DND-41 (cell line): Measurements from ENCODE around the gene EXOC4.

Experiments
- ATAC-seq: fragments of 200-7000 bp; cut with Tn5 transposase; 3 replicates; pipeline ENCODE4 v1.9.1; 2021; ENCODE audit warnings: low read depth; ENCODE audit not compliant: insufficient read depth
- DNase-seq: peaks from one replicate; pipeline ENCODE4 v3.0.0-alpha.2; 2020
- H2AFZ ChIP-seq: 2 replicates; pipeline ENCODE4 v1.6.0; 2012; ENCODE audit warnings: low read depth, low read length
- H3K27ac ChIP-seq: 2 replicates; pipeline ENCODE4 v1.5.1; 2012; ENCODE audit warnings: low read length, inconsistent platforms
- H3K27me3 ChIP-seq: fragments of 200-600 bp; sonication (generic); 2 replicates; pipeline ENCODE4 v1.6.0; 2012; ENCODE audit warnings: low read length, mild to moderate bottlenecking, inconsistent platforms; ENCODE audit not compliant: insufficient read depth, poor library complexity
- H3K36me3 ChIP-seq: 2 replicates; pipeline ENCODE4 v1.5.1; 2012; ENCODE audit warnings: low read length, inconsistent platforms; ENCODE audit not compliant: insufficient read depth
- H3K4me1 ChIP-seq: 2 replicates; pipeline ENCODE4 v1.5.1; 2012; ENCODE audit warnings: mild to moderate bottlenecking, low read length; ENCODE audit not compliant: insufficient read depth
- H3K4me2 ChIP-seq: 2 replicates; pipeline ENCODE4 v1.6.0; 2012; ENCODE audit warnings: mild to moderate bottlenecking, moderate library complexity, low read length, inconsistent platforms; ENCODE audit not compliant: insufficient read depth
- H3K4me3 ChIP-seq, 2 experiments: fragments of 200-600 bp in 1 of 2; shearing (Covaris generic) in 1 of 2; 2 replicates each; pipeline ENCODE4 v1.5.1; 2012 to 2016; ENCODE audit warnings: inconsistent platforms in 2 of 2, low read length in 2 of 2, mild to moderate bottlenecking in 2 of 2, low read depth in 1 of 2, moderate library complexity in 1 of 2
- H3K79me2 ChIP-seq: 2 replicates; pipeline ENCODE4 v1.6.0; 2012; ENCODE audit warnings: low read length, inconsistent platforms; ENCODE audit not compliant: insufficient read depth
- H3K9ac ChIP-seq: 2 replicates; pipeline ENCODE4 v1.6.0; 2012; ENCODE audit warnings: low read depth, mild to moderate bottlenecking, inconsistent platforms, low read length, moderate library complexity
- H3K9me3 ChIP-seq: 2 replicates; pipeline ENCODE4 v1.5.1; 2012; ENCODE audit warnings: low read length, moderate library complexity, mild to moderate bottlenecking, inconsistent platforms; ENCODE audit not compliant: insufficient read depth, severe bottlenecking
- H4K20me1 ChIP-seq: 2 replicates; pipeline ENCODE4 v1.6.0; 2012; ENCODE audit warnings: low read length; ENCODE audit not compliant: insufficient read depth
- EZH2 ChIP-seq: IDR thresholded peaks from 3 replicates; pipeline ENCODE4 v1.6.1; 2012; ENCODE audit warnings: borderline replicate concordance, low read depth, mild to moderate bottlenecking, moderate library complexity, low read length, inconsistent platforms; ENCODE audit not compliant: severe bottlenecking
- TF ChIP-seq, protein P1 (sequence below): IDR thresholded peaks from 2 replicates; pipeline ENCODE4 v1.5.1; 2012; ENCODE audit warnings: borderline replicate concordance, low read length, moderate library complexity, mild to moderate bottlenecking; ENCODE audit not compliant: poor library complexity, severe bottlenecking; ENCODE audit errors: extremely low read depth

Gene EXOC4

DNA sequence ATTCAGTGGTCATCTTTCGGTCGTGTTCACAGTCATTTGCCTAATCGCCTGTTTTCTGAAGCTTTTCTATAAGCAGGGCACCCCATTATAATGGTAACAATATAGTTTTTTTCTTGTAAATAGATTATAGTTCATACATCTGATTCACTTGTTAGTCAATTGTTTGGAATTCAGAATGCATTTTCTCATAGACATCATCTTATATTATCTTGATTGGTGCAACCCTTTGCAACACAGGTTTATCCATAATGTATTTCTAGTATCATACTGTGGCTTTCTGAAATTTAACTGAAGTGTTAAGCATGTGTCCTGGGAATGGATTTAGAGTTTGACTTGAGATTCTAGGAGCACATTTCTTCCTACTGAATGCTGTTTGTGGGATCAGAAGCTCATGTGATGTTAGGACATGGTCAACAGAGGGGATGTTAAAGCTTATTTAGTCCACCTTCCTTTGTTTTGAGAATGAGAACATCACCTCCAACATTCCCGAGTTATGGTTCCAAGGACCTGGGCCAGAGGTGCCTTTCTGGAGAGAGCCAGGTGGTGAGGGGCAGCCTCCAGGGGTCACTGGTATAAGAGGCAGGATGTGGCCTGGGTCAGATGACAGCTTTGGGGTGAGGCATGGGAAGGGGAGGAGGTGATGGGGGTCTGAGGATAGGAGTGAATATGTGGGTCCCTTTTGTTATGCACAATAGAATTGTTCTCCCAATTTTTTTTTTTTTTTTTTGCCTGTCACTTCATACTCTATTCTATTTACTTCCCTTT is 415.6 kb downstream of the EXOC4 start:
- H2AFZ ChIP-seq, result no peak overlapping the region
- no peaks in the 10 kb centered on the region for H3K4me1 ChIP-seq

GRCh38 chr7:133669061-133669455 is 416.2 kb downstream of the EXOC4 start:
- ATAC-seq (no peak), DNase-seq (no peak)

More for the DNA sequence above, 415.6 kb downstream of the EXOC4 start:
- ATAC-seq, result no peak
- Histone ChIP-seq H3K27ac (no peak overlapping the region), H4K20me1 (no peaks in the 10 kb centered on the region), H3K4me2 (no peak overlapping the region), H3K79me2 (no peaks in the 10 kb centered on the region), H3K27me3 (no peaks in the 10 kb centered on the region), H3K9ac (no peak overlapping the region), H3K4me3 (no peak overlapping the region), H3K36me3 (no peaks in the 10 kb centered on the region), H3K9me3 (no peaks in the 10 kb centered on the region)
- DNase-seq, result no peak
- TF ChIP-seq, protein P1, sequence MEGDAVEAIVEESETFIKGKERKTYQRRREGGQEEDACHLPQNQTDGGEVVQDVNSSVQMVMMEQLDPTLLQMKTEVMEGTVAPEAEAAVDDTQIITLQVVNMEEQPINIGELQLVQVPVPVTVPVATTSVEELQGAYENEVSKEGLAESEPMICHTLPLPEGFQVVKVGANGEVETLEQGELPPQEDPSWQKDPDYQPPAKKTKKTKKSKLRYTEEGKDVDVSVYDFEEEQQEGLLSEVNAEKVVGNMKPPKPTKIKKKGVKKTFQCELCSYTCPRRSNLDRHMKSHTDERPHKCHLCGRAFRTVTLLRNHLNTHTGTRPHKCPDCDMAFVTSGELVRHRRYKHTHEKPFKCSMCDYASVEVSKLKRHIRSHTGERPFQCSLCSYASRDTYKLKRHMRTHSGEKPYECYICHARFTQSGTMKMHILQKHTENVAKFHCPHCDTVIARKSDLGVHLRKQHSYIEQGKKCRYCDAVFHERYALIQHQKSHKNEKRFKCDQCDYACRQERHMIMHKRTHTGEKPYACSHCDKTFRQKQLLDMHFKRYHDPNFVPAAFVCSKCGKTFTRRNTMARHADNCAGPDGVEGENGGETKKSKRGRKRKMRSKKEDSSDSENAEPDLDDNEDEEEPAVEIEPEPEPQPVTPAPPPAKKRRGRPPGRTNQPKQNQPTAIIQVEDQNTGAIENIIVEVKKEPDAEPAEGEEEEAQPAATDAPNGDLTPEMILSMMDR, result no peak
- TF ChIP-seq EZH2, result no peak

DNA sequence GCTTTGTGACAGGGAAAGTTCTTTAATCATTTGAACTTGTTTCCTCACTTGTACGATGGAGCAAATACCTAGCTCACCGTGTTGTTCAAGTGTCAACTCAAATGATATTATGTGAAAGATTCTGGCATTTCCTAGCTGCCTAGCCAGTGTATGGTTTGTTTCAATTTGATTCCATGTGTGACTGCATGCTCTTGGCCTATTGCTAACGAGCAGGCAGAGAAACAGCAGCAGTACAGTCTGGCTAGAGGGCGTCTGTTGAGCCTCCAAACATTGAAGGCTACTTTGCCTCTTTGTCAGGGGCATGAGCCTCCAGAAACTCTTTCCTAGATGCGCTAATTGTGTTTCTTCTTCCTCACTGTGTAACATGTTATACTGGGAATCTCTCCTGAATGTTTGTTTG is 417.4 kb downstream of the EXOC4 start:
- H3K4me2 ChIP-seq, result no peak overlapping the region
- no peaks in the 10 kb centered on the region for H3K36me3 ChIP-seq
- TF ChIP-seq EZH2, result no peak
- TF ChIP-seq, protein P1, result no peak
- ATAC-seq (no peak), DNase-seq (no peak)
- no peaks in the 10 kb centered on the region for H3K9me3 ChIP-seq
- no peaks in the 10 kb centered on the region for H4K20me1 ChIP-seq
- H3K79me2 ChIP-seq, result no peaks in the 10 kb centered on the region
- H3K4me1 ChIP-seq, result no peaks in the 10 kb centered on the region
- no peak overlapping the region for H3K27ac ChIP-seq
- no peak overlapping the region for H3K9ac ChIP-seq
- no peaks in the 10 kb centered on the region for H3K27me3 ChIP-seq
- H3K4me3 ChIP-seq, result no peak overlapping the region
- H2AFZ ChIP-seq, result no peak overlapping the region

More at GRCh38 chr7:133669061-133669455, 416.2 kb downstream of the EXOC4 start:
- Histone ChIP-seq H3K27me3 (no peaks in the 10 kb centered on the region), H2AFZ (no peak overlapping the region), H3K27ac (no peak overlapping the region), H3K9ac (no peak overlapping the region), H3K9me3 (no peaks in the 10 kb centered on the region), H3K79me2 (no peaks in the 10 kb centered on the region), H4K20me1 (no peaks in the 10 kb centered on the region), H3K4me1 (no peaks in the 10 kb centered on the region), H3K4me3 (no peak overlapping the region), H3K36me3 (no peaks in the 10 kb centered on the region), H3K4me2 (no peak overlapping the region)
- TF ChIP-seq, protein P1, result no peak
- TF ChIP-seq EZH2, result no peak
